Measurements from ENCODE around the gene CHID1.

Gene CHID1

DNA sequence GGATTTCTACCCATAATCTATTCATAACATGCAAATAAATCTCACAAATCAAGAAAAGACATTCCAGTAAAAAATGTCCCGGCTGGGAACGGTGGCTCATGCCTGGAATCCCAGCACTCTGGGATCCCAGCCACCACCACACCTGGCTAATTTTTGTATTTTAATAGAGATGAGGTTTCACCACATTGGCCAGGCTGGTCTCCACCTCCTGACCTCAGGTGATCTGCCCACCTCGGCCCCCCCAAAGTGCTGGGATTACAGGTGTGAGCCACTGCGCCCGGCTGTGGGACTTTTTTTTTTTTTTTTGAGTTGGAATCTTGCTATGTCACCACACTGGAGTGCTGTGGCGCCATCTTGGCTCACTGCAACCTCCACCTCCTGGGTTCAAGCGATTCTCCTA, 4.7 kb downstream of the CHID1 start:
- Mint-ChIP-seq H3K27ac (no peak overlapping the region), H3K4me1 (ENCODE audit: low read depth) (peaks cover 16% of the 10 kb centered on the region), H3K36me3 (peaks cover 8% of the 10 kb centered on the region), H3K9me3 (ENCODE audit: low read depth) (no peaks in the 10 kb centered on the region), H3K4me3 (no peak overlapping the region), H3K27me3 (no peaks in the 10 kb centered on the region)

DNA sequence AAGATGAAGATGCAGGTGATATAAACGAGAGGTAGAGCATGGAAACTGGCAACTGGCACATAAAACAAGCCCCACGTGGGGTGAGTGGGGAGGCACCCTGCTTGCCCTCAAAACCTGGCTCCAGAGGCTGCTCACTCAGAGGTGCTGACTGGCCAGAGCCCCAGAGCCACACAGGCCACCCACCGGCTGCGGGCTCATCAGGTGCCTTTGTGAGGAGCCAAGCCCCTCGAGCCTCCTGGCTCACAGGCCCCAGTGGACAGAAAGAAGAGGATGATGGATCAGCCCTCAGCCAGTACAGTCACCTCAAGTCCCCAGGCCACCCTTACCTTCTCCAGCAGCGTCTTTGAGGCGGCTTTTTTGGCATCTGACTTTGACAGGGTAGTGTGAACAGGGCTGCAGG, 6.2 kb downstream of the CHID1 start:
- Mint-ChIP-seq H3K27me3 (no peaks in the 10 kb centered on the region), H3K4me3 (no peak overlapping the region), H3K36me3 (peaks cover 8% of the 10 kb centered on the region), H3K27ac (no peak overlapping the region), H3K9me3 (ENCODE audit: low read depth) (no peaks in the 10 kb centered on the region), H3K4me1 (ENCODE audit: low read depth) (peaks cover 12% of the 10 kb centered on the region)

DNA sequence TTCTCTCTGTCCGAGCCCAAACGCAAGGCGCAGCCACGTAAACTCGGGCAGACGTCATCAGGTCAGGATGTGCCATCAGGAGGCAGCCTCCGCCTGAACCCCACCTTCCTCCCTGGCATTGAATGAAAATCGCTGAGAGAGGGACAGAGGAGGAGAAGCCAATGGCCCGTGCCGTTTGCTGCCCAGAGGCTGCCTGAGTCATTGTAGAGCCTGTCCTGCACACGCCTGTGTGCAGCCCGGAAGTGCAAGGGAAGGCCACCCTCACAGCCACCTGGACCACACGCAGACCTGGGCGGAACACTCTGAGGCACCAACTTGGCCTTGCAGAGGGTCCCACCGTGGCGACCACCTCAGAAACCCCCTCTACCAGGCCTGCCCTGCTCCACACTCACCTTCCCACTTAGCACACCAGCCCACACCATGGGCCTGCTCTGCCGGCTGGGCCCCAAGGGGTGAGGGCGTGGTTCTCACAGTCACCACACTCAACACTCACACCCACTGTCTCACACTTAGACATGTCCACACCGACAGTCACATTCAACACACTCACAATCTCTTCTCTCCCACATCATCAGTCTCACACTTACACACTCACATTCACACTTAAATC, 9.1 kb downstream of the CHID1 start:
- no peaks in the 10 kb centered on the region for H3K27me3 Mint-ChIP-seq
- peaks cover 8% of the 10 kb centered on the region for H3K36me3 Mint-ChIP-seq
- no peak overlapping the region for H3K4me3 Mint-ChIP-seq
- H3K27ac Mint-ChIP-seq, result no peak overlapping the region
- peaks cover 2% of the 10 kb centered on the region for H3K4me1 Mint-ChIP-seq (ENCODE audit: low read depth)
- H3K9me3 Mint-ChIP-seq (ENCODE audit: low read depth), result no peaks in the 10 kb centered on the region

DNA sequence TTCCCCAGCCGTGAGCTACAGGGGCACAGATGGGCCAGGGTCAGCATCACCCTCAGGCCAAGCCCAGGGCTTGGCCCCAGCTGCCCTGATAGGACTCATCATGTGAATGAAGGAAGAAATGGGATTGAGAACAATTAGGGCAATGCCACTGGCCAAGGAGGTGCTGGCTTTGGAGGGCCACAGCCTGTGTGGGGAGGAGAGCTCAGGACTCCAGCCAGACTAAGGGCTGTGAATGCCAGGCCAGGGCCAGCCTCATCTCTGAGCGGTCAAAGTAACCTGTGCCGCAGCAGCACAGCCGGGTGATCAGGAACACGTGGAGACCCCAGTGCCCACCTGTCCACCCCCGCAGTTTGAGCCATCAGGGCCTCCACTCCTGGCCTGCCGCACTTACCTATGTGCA, 10.1 kb downstream of the CHID1 start:
- H3K9me3 Mint-ChIP-seq (ENCODE audit: low read depth), result no peaks in the 10 kb centered on the region
- H3K36me3 Mint-ChIP-seq, result peaks cover 8% of the 10 kb centered on the region
- H3K27me3 Mint-ChIP-seq, result no peaks in the 10 kb centered on the region
- peaks cover under 1% of the 10 kb centered on the region for H3K4me1 Mint-ChIP-seq (ENCODE audit: low read depth)
- no peak overlapping the region for H3K27ac Mint-ChIP-seq
- H3K4me3 Mint-ChIP-seq, result no peak overlapping the region

DNA sequence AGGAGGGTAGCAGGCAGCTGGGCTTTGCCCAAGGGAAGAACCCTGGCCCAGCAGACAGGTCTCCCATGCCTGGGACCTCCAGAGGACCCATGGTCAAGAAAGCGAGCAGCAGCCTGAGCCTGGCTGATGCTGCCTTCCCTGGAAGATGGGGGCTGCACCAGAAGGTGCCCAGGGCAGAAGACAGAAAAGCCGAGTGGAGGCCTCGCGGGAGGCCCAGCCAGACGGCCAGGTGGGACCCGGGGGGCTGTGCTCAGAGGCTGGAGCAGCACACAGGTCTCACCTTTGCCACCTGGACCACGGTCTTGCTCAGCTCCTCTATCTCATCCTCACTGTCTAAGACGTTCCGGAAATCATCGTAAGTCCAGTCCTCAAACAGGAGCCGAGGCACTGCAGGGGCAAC, 10.9 kb downstream of the CHID1 start:
- H3K4me3 Mint-ChIP-seq, result no peak overlapping the region
- H3K36me3 Mint-ChIP-seq, result peaks cover 8% of the 10 kb centered on the region
- no peaks in the 10 kb centered on the region for H3K9me3 Mint-ChIP-seq (ENCODE audit: low read depth)
- no peak overlapping the region for H3K27ac Mint-ChIP-seq
- no peaks in the 10 kb centered on the region for H3K4me1 Mint-ChIP-seq (ENCODE audit: low read depth)
- H3K27me3 Mint-ChIP-seq, result no peaks in the 10 kb centered on the region

DNA sequence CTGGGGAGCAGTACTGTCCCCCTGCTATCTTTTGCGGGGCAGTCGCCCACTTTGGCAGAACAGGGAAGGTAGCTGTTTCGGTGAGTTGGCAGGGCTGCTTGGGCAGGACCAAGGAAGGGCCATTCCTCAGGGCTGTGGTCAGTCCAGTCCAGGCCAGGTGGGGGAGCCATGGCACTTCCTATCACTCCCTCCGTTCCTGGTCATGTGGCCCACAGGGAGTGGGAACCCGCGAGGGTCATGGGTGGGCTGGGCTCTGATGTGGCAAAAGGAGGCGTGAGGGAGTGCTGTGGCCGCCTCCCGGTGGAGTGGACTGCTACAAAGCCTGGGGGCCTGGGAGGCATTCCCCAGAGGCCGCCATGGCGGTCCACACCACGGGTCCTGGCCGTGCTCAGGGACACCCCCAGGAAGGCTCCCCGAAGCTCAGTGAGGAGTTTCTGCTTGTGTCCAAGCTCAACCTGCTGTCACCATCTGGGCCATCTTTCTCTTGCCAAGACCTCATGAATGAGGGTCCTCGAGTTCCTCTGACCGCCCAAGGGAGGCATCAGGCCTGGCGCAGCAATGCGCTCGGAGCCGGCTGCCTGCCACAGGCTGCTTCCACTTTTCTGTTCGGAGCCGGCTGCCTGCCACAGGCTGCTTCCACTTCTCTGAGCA, 11.9 kb downstream of the CHID1 start:
- Mint-ChIP-seq H3K27ac (no peak overlapping the region), H3K4me3 (no peak overlapping the region), H3K36me3 (peaks cover 4% of the 10 kb centered on the region), H3K4me1 (ENCODE audit: low read depth) (no peaks in the 10 kb centered on the region), H3K27me3 (no peaks in the 10 kb centered on the region), H3K9me3 (ENCODE audit: low read depth) (no peaks in the 10 kb centered on the region)

DNA sequence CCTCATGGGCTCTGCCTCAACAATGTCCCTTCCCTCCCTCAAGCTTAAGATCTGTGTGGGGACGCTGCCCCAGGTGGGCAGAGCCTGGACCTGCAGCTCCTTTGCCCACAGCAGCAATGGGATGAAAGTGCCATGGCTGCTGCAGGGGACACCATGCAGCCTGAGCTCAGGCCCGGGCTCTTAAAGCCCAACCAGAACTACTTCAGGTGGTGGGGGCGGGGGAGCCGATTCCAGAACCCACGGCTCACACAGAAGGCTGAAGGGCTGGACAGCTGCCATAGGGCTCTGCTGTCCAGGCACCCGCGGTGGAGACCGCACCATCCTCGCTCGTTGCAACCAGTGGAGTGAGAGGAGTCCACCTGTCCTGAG, 12.5 kb downstream of the CHID1 start:
- Mint-ChIP-seq H3K4me1 (ENCODE audit: low read depth) (no peaks in the 10 kb centered on the region), H3K27ac (no peak overlapping the region), H3K9me3 (ENCODE audit: low read depth) (no peaks in the 10 kb centered on the region), H3K36me3 (peaks cover 4% of the 10 kb centered on the region), H3K4me3 (no peak overlapping the region), H3K27me3 (no peaks in the 10 kb centered on the region)

DNA sequence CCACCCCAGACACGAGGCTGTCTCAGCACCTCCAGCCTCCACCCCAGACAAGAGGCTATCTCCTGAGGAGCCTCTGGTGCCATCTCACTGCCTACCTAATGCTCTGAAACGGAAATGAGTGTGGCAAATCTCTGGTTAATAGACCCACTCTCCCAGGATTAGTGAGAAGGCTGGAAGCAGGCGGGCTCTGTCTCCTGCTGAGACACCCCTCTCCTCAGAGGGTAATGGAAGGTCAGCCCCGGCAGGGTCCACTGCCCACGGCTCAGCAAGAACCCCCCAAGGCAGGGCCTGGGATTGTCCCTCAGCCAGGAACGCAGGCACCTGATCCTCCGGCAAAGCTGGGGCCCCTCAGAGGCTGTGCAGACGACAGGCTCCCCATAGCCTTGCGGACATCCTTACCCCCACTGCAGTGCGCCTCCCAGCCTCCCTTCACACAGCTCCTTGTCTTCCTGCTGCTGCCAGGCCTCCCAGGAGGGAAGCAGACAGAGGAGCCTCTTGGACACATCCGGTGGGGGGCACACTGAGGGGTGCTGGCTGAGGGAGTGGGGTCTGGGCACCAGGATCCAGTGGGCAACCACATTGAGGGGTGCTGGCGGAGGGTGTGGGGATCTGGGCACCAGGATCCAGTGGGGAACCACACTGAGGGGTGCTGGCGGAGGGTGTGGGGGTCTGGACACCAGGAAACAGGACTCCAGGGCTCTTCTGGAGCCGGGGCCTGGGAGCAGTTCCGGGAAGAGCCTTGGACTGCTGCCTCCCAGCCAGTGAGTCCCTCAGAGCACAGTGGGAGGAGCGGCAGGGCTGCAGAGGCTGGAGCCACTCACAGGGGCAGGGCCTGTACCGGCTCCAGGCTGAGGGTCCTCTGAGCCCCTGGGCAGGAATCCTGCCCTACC, 13.1 kb downstream of the CHID1 start:
- no peaks in the 10 kb centered on the region for H3K9me3 Mint-ChIP-seq (ENCODE audit: low read depth)
- H3K36me3 Mint-ChIP-seq, result peaks cover 4% of the 10 kb centered on the region
- no peaks in the 10 kb centered on the region for H3K27me3 Mint-ChIP-seq
- H3K27ac Mint-ChIP-seq, result no peak overlapping the region
- H3K4me3 Mint-ChIP-seq, result no peak overlapping the region
- no peaks in the 10 kb centered on the region for H3K4me1 Mint-ChIP-seq (ENCODE audit: low read depth)

DNA sequence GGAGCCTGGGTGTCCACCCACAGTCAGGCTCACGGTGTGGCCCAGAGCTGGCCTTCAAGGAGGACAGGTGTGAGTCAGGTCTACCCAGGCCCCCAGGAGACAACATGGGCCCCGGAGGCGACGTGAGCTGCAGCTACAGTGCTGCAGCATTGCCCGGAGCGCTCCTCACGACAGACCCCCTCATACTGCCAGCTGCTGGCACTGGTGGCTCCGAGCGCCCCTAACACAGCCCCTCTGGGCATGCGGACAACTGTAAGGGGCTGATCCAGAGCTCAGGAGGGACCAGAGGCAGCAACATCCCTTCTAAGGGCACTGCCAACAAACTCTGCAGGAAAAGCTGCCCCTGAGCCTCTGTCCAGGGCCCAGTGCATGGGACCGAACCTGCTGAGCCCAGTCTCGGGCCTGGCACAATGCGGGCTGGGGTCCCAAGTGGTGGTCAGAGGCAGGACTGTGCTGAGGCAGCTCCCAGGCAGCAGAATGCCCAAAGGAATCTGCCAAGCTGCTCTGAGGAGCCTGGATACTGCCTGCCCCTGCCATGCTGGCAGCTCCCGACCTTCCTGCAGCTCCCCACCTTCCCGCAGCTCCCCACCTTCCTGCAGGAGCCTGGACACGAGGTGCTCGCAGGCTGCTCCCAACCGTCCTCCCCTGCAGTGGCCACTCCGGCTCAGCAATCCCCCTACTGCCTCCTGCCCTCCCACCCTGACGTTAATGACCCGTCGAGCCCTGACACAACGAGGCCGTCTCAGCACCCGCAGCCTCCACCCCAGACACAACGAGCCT, 15.1 kb downstream of the CHID1 start:
- Mint-ChIP-seq H3K4me1 (ENCODE audit: low read depth) (no peaks in the 10 kb centered on the region), H3K4me3 (no peak overlapping the region), H3K27ac (no peak overlapping the region), H3K36me3 (no peaks in the 10 kb centered on the region), H3K9me3 (ENCODE audit: low read depth) (no peaks in the 10 kb centered on the region), H3K27me3 (no peaks in the 10 kb centered on the region)

DNA sequence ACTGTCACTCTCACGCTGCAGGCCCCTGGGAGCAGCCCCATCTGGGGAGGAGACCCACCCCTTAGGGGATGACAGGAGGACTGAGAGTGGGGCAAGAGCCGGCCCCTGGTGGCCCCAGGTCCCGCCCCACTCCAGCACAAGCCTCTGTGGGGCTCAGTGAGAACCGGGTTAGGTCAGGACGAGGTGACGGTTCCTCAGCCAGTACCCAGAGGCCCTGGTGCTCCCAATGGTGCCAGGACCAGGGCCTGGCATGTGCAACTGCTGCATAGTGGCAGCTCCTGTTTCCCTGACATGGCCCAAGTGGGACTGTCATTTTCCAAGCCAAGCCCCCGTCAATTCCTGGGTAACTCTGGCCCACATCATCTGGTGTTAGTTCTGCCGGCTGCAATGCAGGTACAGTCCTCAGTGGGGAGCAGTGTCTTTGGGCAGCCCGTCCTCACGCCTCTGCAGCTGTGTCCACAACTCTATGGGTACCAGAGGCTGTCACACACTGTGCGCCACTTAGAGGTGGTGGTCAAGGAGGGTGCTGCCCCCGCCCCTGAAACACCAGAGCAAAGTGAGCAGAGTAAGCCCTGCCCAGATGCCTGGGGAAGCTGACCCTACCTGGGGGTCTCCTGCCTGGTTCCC, 15.9 kb downstream of the CHID1 start:
- no peaks in the 10 kb centered on the region for H3K27me3 Mint-ChIP-seq
- H3K36me3 Mint-ChIP-seq, result no peaks in the 10 kb centered on the region
- no peaks in the 10 kb centered on the region for H3K4me1 Mint-ChIP-seq (ENCODE audit: low read depth)
- H3K9me3 Mint-ChIP-seq (ENCODE audit: low read depth), result no peaks in the 10 kb centered on the region
- H3K27ac Mint-ChIP-seq, result no peak overlapping the region
- no peak overlapping the region for H3K4me3 Mint-ChIP-seq

DNA sequence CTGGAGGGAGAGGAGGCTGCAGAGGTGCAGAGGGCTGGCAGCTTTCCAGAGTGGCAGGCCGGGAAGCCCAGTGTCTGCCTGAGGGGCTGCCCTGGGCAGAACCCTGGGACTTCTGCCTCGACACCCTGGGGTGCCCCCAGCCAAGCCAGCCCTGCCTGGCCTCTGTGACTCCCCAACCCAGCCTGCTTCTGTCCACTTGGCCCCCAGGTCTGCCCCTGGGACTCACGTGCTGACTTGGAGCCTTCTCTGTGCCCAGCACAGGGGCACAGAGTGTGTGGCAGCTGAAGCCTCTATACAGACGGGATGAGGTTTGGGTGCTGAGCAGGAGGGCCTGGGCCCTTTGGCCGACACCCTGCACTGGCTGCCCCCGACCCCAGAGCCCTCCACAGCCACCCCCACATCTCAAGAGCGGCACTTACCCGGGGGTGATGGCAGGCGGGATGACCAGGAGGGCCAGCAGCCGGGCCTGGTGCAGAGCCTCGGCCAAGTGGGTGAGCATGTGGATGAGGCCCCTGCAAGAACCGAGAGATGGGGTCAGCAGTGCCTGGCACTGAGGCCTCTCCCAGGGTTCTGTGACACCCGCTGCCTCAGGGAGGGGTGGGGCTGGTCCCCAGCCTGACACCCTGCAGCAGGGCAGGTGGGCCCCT, 17.5 kb downstream of the CHID1 start:
- Mint-ChIP-seq H3K36me3 (no peaks in the 10 kb centered on the region), H3K4me3 (no peak overlapping the region), H3K4me1 (ENCODE audit: low read depth) (no peaks in the 10 kb centered on the region), H3K9me3 (ENCODE audit: low read depth) (no peaks in the 10 kb centered on the region), H3K27me3 (no peaks in the 10 kb centered on the region), H3K27ac (no peak overlapping the region)

DNA sequence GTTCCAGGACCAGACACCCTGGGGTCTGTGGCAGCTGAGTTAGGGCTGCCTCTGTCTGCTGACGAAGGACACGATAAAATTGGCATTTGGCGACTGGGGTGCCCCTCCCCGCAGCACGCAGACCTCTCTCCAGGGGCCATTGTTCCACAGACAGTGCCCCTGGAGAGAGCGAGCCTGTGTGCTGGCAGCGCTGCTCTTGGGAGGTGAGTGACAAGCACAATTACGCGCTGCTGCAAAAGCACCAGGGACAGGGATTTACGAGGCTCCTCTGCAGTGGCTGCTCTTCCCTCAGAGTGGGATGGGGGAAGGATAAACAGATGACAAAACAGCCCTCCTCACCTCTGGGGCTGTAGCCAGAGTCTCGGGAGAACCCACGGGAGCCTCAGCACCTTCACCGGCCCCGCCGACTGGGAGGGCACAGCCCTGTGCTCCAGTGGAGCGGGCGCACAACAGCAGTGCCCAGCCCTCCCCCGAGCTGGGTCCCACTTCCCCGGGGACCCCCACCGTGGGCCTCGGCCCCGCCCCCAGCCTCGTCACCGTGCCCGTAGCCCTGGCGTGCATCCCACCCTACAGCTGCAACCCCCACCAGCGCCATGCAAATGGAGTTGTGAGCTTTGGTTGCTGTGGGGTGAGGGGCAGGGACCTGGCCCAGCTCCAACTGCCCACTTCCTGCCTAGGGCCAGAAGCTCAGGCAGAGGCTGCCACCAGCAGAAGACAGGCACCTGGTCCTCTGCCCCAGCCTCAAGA, 19.6 kb downstream of the CHID1 start:
- Mint-ChIP-seq H3K36me3 (no peaks in the 10 kb centered on the region), H3K27ac (no peak overlapping the region), H3K4me1 (ENCODE audit: low read depth) (no peaks in the 10 kb centered on the region), H3K4me3 (no peak overlapping the region), H3K9me3 (ENCODE audit: low read depth) (no peaks in the 10 kb centered on the region), H3K27me3 (no peaks in the 10 kb centered on the region)

DNA sequence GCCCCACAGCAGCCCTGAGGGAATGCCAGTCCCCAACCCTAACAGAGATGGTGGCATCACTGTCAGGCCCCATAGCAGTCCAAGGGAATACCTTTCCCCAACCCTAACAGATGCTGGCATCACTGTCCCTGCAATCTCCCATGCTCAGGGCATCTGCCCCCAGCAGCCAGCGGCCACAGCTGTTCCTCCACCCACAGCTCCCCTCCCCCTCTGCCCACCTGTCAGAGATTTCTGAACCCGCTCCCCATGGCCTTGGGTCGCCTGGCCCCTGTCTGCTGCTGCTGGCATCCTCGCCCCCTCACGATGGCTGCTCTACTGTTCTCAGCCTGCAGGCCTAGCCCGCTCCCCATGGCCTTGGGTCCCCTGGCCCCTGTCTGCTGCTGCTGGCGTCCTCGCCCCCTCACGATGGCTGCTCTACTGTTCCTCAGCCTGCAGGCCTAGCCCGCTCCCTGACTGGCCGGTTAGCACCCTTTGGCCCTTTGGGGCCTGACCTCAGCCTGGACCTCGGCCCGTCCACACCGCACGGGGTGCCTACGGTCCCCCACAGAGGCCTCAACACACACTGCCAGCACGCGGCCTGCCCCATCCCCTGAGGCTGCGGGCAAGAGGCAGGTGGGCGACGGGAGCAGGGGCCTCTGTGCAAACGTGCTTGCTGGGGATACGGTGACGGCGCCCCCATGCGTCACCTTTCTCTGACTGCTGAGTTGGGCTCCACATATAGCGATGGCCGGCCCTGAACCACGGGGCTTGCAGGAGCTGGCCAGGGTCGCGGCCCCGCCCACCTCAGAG, 20.7 kb downstream of the CHID1 start:
- Mint-ChIP-seq H3K9me3 (ENCODE audit: low read depth) (no peaks in the 10 kb centered on the region), H3K27me3 (no peaks in the 10 kb centered on the region), H3K36me3 (no peaks in the 10 kb centered on the region), H3K27ac (no peak overlapping the region), H3K4me3 (no peak overlapping the region), H3K4me1 (ENCODE audit: low read depth) (no peaks in the 10 kb centered on the region)

All from activated naive CD8-positive, alpha-beta T cell (primary cell).